HepG2 (cell line): ENCODE measurements around the gene MYOF.

Experiments
- ATF1 ChIP-seq: IDR thresholded peaks from 2 replicates; pipeline ENCODE4 v1.6.1; 2016; ENCODE audit warnings: mild to moderate bottlenecking, control low read depth
- EP300 ChIP-seq, 3 experiments: sonication (generic) in 1 of 3; formaldehyde crosslinking in 1 of 3; IDR thresholded peaks; 2 replicates each; pipeline versions ENCODE4 v1.5.1 to v1.6.1; 2011 to 2020; ENCODE audit warnings: low read depth in 2 of 3, low read length in 2 of 3, borderline replicate concordance in 1 of 3, improper control_type of control experiment in 1 of 3, mild to moderate bottlenecking in 1 of 3, missing genetic modification reagents in 1 of 3, moderate library complexity in 1 of 3
- TARDBP ChIP-seq: sonication (generic); formaldehyde crosslinking; IDR thresholded peaks from 2 replicates; pipeline ENCODE4 v1.8.0; 2022; ENCODE audit warnings: mild to moderate bottlenecking, missing genetic modification reagents

DNA sequence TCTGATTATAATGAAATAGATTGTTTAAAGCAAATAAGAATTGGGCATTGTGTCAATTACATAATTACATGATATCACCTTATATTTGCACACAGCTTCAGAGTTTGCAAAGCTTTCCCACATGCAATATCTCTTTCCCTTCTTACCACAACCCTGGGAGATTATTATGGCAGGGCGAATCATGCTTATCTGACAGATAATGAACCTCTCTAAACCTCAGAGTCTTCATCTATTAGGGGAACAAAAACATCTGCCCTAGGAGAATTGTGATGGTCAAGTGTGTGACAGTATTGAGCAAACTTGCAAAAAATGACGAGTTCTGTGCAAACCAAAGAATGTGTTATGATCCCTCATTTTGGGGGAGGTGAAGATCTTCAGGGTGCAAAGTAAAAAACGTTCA, 90.0 kb downstream of the MYOF start:
- TF ChIP-seq ATF1 = no peak
- no peak for TF ChIP-seq EP300 (IDR thresholded peaks at IDR 0.05; ENCODE audit: low read depth in 2 of 2, low read length in 2 of 2)
- TF ChIP-seq EP300 (CRISPR knock-in tag; IDR thresholded peaks at IDR 0.05; ENCODE audit: borderline replicate concordance) = no peak
- no peak for TF ChIP-seq TARDBP (CRISPR knock-in tag)
